Dendritic cell treated with granulocyte-macrophage colony-stimulating factor and Interleukin-4, amounts not matched to agents 40 ng/mL and 50 ng/mL, for 4 days (primary cell): ENCODE results near the gene VWA8.
"Not testable (repeated sequence)": the region's sequence is repeated elsewhere in the genome, so short reads cannot be mapped to it uniquely, and the experiment has no call there.

Experiments
- H3K27ac Mint-ChIP-seq: one replicate; pipeline ENCODE4 v1.8.0; 2022; ENCODE audit warnings: mild to moderate bottlenecking, mixed read lengths
- H3K27me3 Mint-ChIP-seq: one replicate; pipeline ENCODE4 v1.8.0; 2022; ENCODE audit warnings: mild to moderate bottlenecking, mixed read lengths
- H3K36me3 Mint-ChIP-seq: one replicate; pipeline ENCODE4 v1.8.0; 2022; ENCODE audit warnings: low read depth, mixed read lengths
- H3K4me1 Mint-ChIP-seq: one replicate; pipeline ENCODE4 v1.8.0; 2022; ENCODE audit warnings: low read depth, mixed read lengths
- H3K4me3 Mint-ChIP-seq: one replicate; pipeline ENCODE4 v1.8.0; 2022; ENCODE audit warnings: mild to moderate bottlenecking, moderate library complexity, mixed read lengths
- H3K9me3 Mint-ChIP-seq: one replicate; pipeline ENCODE4 v1.8.0; 2022; ENCODE audit warnings: mixed read lengths
- intact Hi-C: fragments of 100-400 bp; cut with micrococcal nuclease; formaldehyde crosslinking; loops from one replicate; pipeline ENCODE4 v1.15.0; 2022

VWA8 gene

DNA sequence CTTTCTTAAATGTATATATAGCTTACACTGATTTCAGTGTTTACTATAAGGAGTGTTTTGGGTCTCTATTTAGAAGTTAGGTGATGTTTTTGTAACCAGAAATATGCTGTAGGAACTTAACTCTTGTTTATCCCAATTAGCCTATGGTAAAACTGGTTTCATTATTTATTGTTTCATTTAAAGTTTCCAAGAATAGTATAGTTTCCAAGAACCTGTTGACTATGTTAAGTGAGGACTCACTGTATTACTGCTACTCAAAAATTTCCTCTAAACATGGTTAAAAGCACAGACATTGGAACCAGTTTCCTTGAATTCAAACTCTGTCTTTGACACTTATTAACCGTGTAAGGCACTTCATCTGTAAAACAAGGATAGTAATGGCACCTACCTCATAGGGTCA, 316.2 kb downstream of the VWA8 start:
- Mint-ChIP-seq H3K9me3 (no peaks in the 10 kb centered on the region), H3K4me1 (peaks cover 10% of the 10 kb centered on the region), H3K4me3 (no peak overlapping the region), H3K36me3 (no peaks in the 10 kb centered on the region), H3K27ac (no peak overlapping the region), H3K27me3 (no peaks in the 10 kb centered on the region)
- intact Hi-C loops: no loop called here

DNA sequence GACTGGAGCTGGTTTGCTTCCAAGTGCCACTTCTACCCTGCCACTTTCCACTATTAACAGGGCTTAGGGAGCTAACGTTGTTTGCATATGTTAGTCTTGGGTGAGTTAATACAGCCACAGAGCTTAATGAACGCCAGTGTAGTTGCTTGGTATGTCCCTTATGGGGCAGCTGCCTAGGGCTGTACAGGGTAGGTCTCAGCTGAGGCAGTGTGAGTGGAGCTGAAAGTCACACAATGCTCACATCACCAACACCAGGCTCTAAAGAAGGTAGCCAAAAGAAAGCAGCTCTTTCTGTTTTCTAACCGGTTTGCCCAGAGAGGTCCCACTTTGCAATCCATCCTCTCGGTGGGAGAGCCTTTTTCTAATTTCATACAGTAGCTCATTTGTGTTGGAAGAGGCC, 317.4 kb downstream of the VWA8 start:
- Mint-ChIP-seq H3K4me3 (no peak overlapping the region), H3K4me1 (peaks cover 13% of the 10 kb centered on the region), H3K27me3 (no peaks in the 10 kb centered on the region), H3K27ac (no peak overlapping the region), H3K9me3 (no peaks in the 10 kb centered on the region), H3K36me3 (peaks cover 4% of the 10 kb centered on the region)
- intact Hi-C loops: no loop called here

DNA sequence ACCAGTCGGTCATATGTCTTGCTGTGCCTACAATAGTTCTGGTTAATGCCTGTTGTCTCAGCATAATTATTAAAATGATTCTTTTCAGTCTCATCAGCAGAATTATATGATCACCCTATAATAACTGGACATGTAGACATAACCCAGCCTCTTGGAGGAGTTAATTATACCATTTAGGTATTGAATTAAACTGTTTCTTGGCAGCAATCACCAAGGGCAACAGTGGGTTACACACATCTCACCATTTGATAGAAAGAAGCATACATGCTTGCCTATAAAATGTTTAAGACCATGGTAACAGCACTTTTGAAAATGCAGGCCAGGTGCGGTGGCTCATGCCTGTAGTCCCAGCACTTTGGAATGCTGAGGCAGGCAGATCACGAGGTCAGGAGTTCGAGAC, 318.9 kb downstream of the VWA8 start:
- Mint-ChIP-seq H3K4me1 (peaks cover 13% of the 10 kb centered on the region), H3K27me3 (no peaks in the 10 kb centered on the region), H3K9me3 (no peaks in the 10 kb centered on the region), H3K36me3 (peaks cover 8% of the 10 kb centered on the region), H3K4me3 (no peak overlapping the region), H3K27ac (no peak overlapping the region)
- intact Hi-C loops: no loop called here

DNA sequence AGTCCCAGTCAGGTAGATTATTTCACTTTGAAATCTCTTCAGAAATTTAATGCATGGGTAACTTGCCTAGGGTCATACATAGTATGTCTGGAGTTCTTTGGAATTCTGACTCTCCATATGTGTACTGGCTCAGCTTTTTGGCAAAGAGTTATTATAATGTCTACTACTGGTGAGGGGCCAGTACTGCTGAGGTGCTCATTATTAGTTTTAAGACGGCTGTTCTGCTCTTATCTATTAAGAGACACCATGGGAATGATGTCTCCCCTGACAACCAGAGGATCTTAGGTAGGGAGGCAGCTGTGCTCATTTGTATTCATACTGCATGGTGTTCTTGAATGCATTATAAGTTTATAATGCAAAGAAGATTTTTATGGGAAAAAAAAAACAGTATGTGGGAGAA, 319.5 kb downstream of the VWA8 start:
- intact Hi-C loops: no loop called here
- H3K36me3 Mint-ChIP-seq: peaks cover 8% of the 10 kb centered on the region
- H3K4me3 Mint-ChIP-seq: no peak overlapping the region
- H3K27ac Mint-ChIP-seq: no peak overlapping the region
- no peaks in the 10 kb centered on the region for H3K9me3 Mint-ChIP-seq
- H3K4me1 Mint-ChIP-seq: peaks cover 13% of the 10 kb centered on the region
- no peaks in the 10 kb centered on the region for H3K27me3 Mint-ChIP-seq

DNA sequence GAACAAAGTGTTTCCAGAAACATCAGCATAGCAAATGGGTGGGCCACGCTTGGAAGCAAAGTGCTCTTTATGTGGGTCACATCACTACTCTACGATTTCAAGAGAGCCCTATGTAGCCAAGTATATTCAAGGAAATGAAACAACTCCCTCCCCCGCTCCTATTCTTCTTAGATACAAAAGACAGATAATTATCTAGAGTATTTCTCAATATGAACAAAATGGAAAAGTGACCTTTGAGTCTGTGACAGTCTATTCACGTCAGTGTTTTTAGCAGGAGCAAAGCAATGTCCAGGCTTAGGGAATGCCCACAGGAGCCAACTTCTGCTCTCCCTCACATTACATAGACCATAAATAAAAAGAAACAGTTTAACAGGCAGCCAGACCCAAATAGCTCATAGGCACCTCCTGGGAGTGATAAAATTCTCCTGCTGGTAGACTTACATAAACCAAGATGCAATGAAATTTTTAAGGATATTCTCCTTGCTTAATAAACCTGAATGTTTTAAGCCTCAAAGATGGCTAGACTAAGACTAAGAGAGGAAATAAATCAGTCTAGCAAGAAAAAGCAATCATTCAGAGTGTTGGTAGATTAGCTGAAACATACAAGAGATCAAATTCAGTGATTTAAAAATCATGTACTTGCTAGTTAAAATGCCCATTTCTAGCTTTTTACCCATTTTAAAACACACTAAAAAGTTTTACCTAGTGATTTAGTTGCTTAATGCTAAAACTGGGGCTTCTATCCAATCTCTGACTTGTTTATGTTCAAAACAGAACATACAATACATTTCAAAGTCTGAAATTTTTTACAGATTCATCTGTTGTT, 320.7 kb downstream of the VWA8 start:
- Mint-ChIP-seq H3K4me3 (no peak overlapping the region), H3K9me3 (no peaks in the 10 kb centered on the region), H3K4me1 (peaks cover 8% of the 10 kb centered on the region), H3K36me3 (peaks cover 8% of the 10 kb centered on the region), H3K27me3 (no peaks in the 10 kb centered on the region), H3K27ac (no peak overlapping the region)
- intact Hi-C loops: no loop called here

DNA sequence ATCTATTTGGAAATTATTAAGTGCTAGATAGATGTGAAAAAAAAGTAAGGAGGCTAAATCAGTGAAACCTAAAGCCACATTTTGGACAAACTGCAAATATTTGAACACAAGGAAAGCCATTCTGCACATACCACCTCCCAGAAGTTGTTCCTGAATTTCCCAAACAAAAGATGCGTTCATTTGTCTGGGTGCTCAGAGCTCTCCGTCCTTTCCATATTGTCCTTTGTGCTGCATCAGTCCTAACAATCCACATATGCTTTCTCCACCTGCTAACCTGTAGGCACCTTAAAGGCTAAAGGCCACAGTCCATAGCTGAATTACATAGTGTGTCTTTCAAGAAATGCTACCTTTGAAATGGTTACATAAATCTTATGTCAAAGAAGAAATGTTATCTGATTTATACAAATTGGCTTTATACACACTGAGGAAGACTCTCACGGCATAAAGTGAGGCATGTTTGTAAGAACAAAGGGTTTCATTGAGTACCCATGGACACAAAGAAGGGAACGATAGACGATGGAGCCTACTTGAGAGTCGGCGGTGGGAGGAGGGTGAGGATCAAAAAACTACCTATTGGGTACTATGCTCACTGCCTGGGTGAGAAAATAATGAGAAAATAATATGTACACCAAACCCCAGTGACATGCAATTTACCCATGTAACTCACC, 321.5 kb downstream of the VWA8 start:
- intact Hi-C loops: no loop called here
- no peak overlapping the region for H3K4me3 Mint-ChIP-seq
- peaks cover 8% of the 10 kb centered on the region for H3K4me1 Mint-ChIP-seq
- peaks cover 8% of the 10 kb centered on the region for H3K36me3 Mint-ChIP-seq
- H3K9me3 Mint-ChIP-seq: no peaks in the 10 kb centered on the region
- H3K27ac Mint-ChIP-seq: no peak overlapping the region
- H3K27me3 Mint-ChIP-seq: no peaks in the 10 kb centered on the region

GRCh38 chr13:41637586-41637985, 323.3 kb downstream of the VWA8 start:
- no peak overlapping the region for H3K4me3 Mint-ChIP-seq
- intact Hi-C loops: no loop called here
- peaks cover 14% of the 10 kb centered on the region for H3K4me1 Mint-ChIP-seq
- H3K9me3 Mint-ChIP-seq: no peaks in the 10 kb centered on the region
- peaks cover 8% of the 10 kb centered on the region for H3K36me3 Mint-ChIP-seq
- H3K27me3 Mint-ChIP-seq: no peaks in the 10 kb centered on the region
- no peak overlapping the region for H3K27ac Mint-ChIP-seq

GRCh38 chr13:41637032-41637431, 323.9 kb downstream of the VWA8 start:
- H3K9me3 Mint-ChIP-seq, intact Hi-C loops, H3K4me3 Mint-ChIP-seq, H3K27ac Mint-ChIP-seq, H3K27me3 Mint-ChIP-seq, H3K36me3 Mint-ChIP-seq: not testable (repeated sequence)
- H3K4me1 Mint-ChIP-seq: peaks cover 14% of the 10 kb centered on the region

GRCh38 chr13:41636590-41636989, 324.3 kb downstream of the VWA8 start:
- H3K27me3 Mint-ChIP-seq, intact Hi-C loops, H3K36me3 Mint-ChIP-seq, H3K4me3 Mint-ChIP-seq, H3K27ac Mint-ChIP-seq, H3K9me3 Mint-ChIP-seq: not testable (repeated sequence)
- H3K4me1 Mint-ChIP-seq: peaks cover 14% of the 10 kb centered on the region

- no peak overlapping the region for H3K27ac Mint-ChIP-seq
- H3K9me3 Mint-ChIP-seq: no peaks in the 10 kb centered on the region
- peaks cover 8% of the 10 kb centered on the region for H3K36me3 Mint-ChIP-seq
- H3K4me3 Mint-ChIP-seq: no peak overlapping the region
- peaks cover 6% of the 10 kb centered on the region for H3K4me1 Mint-ChIP-seq
- intact Hi-C loops: no loop called here
- no peaks in the 10 kb centered on the region for H3K27me3 Mint-ChIP-seq
These were observed 326.5 kb downstream of the VWA8 start for GRCh38 chr13:41634407-41634806.

DNA sequence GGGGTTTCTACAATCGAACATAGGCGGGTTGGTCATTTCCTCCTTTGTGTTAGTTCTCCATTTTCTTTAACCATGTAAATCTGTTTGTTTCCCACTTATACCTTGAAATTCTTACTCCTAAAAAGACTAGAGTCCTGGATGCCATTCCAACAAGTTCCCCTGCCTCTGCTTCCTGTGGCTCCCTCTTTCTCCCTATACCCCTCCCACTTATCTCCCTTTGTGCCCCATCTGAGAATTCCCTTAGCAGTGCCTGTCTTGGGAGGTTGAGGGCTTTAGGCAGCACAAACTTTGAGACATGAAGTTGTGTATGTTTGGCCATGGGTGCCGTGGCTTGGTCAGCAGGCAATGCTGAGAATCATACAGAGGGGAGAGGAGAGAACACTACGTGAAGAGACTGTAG, 327.1 kb downstream of the VWA8 start:
- H3K27me3 Mint-ChIP-seq: no peaks in the 10 kb centered on the region
- H3K36me3 Mint-ChIP-seq: peaks cover 6% of the 10 kb centered on the region
- intact Hi-C loops: no loop called here
- no peak overlapping the region for H3K4me3 Mint-ChIP-seq
- peaks cover 6% of the 10 kb centered on the region for H3K4me1 Mint-ChIP-seq
- H3K9me3 Mint-ChIP-seq: no peaks in the 10 kb centered on the region
- no peak overlapping the region for H3K27ac Mint-ChIP-seq

- Mint-ChIP-seq H3K27ac (no peak overlapping the region), H3K36me3 (no peaks in the 10 kb centered on the region), H3K9me3 (no peaks in the 10 kb centered on the region)
These were observed 329.5 kb downstream of the VWA8 start for GRCh38 chr13:41631296-41631965.

GRCh38 chr13:41627425-41627824, 333.5 kb downstream of the VWA8 start:
- intact Hi-C loops: no loop called here
- Mint-ChIP-seq H3K4me3 (no peak overlapping the region), H3K27me3 (no peaks in the 10 kb centered on the region), H3K27ac (no peak overlapping the region), H3K4me1 (no peaks in the 10 kb centered on the region), H3K36me3 (no peaks in the 10 kb centered on the region), H3K9me3 (no peaks in the 10 kb centered on the region)

More at GRCh38 chr13:41631296-41631965, 329.5 kb downstream of the VWA8 start:
- Mint-ChIP-seq H3K4me1 (peaks cover 6% of the 10 kb centered on the region), H3K27me3 (no peaks in the 10 kb centered on the region), H3K4me3 (no peak overlapping the region)
- intact Hi-C loops: no loop called here

DNA sequence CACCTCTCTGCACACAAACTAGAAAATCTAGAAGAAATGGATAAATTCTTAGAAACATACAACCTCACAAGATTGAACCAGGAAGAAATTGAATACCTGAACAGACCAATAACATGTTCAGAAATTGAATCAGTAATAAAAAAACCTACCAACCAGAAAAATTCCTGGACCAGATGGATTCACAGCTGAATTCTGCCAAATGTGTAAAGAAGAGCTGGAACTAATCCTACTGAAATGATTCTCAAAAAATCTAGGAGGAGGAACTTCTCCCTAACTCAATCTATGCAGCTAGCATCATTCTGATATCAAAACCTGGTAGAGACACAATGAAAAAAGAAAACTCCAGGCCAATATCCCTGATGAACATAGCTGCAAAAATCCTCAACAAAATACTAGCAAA, 336.9 kb downstream of the VWA8 start:
- H3K27me3 Mint-ChIP-seq: no peaks in the 10 kb centered on the region
- intact Hi-C loops: no loop called here
- no peak overlapping the region for H3K4me3 Mint-ChIP-seq
- H3K36me3 Mint-ChIP-seq: no peaks in the 10 kb centered on the region
- H3K4me1 Mint-ChIP-seq: no peaks in the 10 kb centered on the region
- no peak overlapping the region for H3K27ac Mint-ChIP-seq
- no peaks in the 10 kb centered on the region for H3K9me3 Mint-ChIP-seq
